ENCODE data around the gene EMD.

Gene EMD

GRCh38 chrX:154353172-154353843, 25.8 kb upstream of the EMD start:
- Histone ChIP-seq H2BK120ac (ENCODE audit: insufficient read depth, low read length, poor library complexity) (no peak overlapping the region), H3K27me3 (ENCODE audit: insufficient read depth, low read length) (no peaks in the 10 kb centered on the region), H4K91ac (ENCODE audit: low read depth, low read length) (no peak overlapping the region), H2AFZ (ENCODE audit: insufficient read depth, low read length, poor library complexity) (no peak overlapping the region), H2BK12ac (ENCODE audit: low read length) (no peak overlapping the region), H3K79me1 (ENCODE audit: low read length) (no peaks in the 10 kb centered on the region), H3K18ac (ENCODE audit: low read length) (no peak overlapping the region), H3K27ac (ENCODE audit: low read depth, low read length) (no peak overlapping the region), H3K4me3 (ENCODE audit: low read depth, low read length) (no peak overlapping the region), H2BK5ac (ENCODE audit: low read depth, low read length, poor library complexity) (no peak overlapping the region), H3K23ac (ENCODE audit: low read length) (no peak overlapping the region), H3K79me2 (ENCODE audit: control insufficient read depth, insufficient read depth, low read length, poor library complexity) (no peaks in the 10 kb centered on the region), H3K4me1 (ENCODE audit: control insufficient read depth in 1 of 2, insufficient read depth in 2 of 2, low read length in 2 of 2) (no peaks in the 10 kb centered on the region), H3K36me3 (ENCODE audit: control insufficient read depth in 1 of 2, insufficient read depth in 2 of 2, low read length in 2 of 2) (peaks cover 100% of the 10 kb centered on the region in 2 experiments), H3K9me3 (ENCODE audit: insufficient read depth, low read depth, low read length) (no peaks in the 10 kb centered on the region), H2AK5ac (ENCODE audit: low read length) (no peak overlapping the region), H3K14ac (ENCODE audit: low read length) (no peak overlapping the region), H4K8ac (ENCODE audit: low read depth, low read length) (no peak overlapping the region), H3K4ac (ENCODE audit: low read depth, low read length) (no peak overlapping the region), H4K12ac (ENCODE audit: low read depth, low read length) (no peak overlapping the region), H3K9ac (ENCODE audit: low read length) (no peak overlapping the region), H3K4me2 (ENCODE audit: low read length) (no peak overlapping the region)
- DNase-seq: no peak
- WGBS (ENCODE audit: extremely low coverage, insufficient coverage, insufficient read length): no CpG with 5 or more reads among the region's 24 CpGs

GRCh38 chrX:154354013-154354412, 25.1 kb upstream of the EMD start:
- Histone ChIP-seq H3K14ac (ENCODE audit: low read length) (no peak overlapping the region), H3K79me2 (ENCODE audit: control insufficient read depth, insufficient read depth, low read length, poor library complexity) (no peaks in the 10 kb centered on the region), H3K27me3 (ENCODE audit: insufficient read depth, low read length) (no peaks in the 10 kb centered on the region), H3K36me3 (ENCODE audit: control insufficient read depth in 1 of 2, insufficient read depth in 2 of 2, low read length in 2 of 2) (peaks cover 100% of the 10 kb centered on the region in 2 experiments), H2BK5ac (ENCODE audit: low read depth, low read length, poor library complexity) (no peak overlapping the region), H4K91ac (ENCODE audit: low read depth, low read length) (no peak overlapping the region), H3K4me1 (ENCODE audit: control insufficient read depth in 1 of 2, insufficient read depth in 2 of 2, low read length in 2 of 2) (no peaks in the 10 kb centered on the region), H3K27ac (ENCODE audit: low read depth, low read length) (no peak overlapping the region), H4K12ac (ENCODE audit: low read depth, low read length) (no peak overlapping the region), H3K9ac (ENCODE audit: low read length) (no peak overlapping the region), H3K4me3 (ENCODE audit: low read depth, low read length) (no peak overlapping the region), H4K8ac (ENCODE audit: low read depth, low read length) (no peak overlapping the region), H3K4ac (ENCODE audit: low read depth, low read length) (no peak overlapping the region), H3K4me2 (ENCODE audit: low read length) (no peak overlapping the region), H3K79me1 (ENCODE audit: low read length) (no peaks in the 10 kb centered on the region), H2AFZ (ENCODE audit: insufficient read depth, low read length, poor library complexity) (no peak overlapping the region), H2BK12ac (ENCODE audit: low read length) (no peak overlapping the region), H2BK120ac (ENCODE audit: insufficient read depth, low read length, poor library complexity) (no peak overlapping the region), H3K23ac (ENCODE audit: low read length) (no peak overlapping the region), H3K18ac (ENCODE audit: low read length) (no peak overlapping the region), H2AK5ac (ENCODE audit: low read length) (no peak overlapping the region), H3K9me3 (ENCODE audit: insufficient read depth, low read depth, low read length) (no peaks in the 10 kb centered on the region)
- WGBS (ENCODE audit: extremely low coverage, insufficient coverage, insufficient read length): no CpG with 5 or more reads among the region's 14 CpGs
- DNase-seq: no peak

- Histone ChIP-seq H3K9me3 (ENCODE audit: insufficient read depth, low read depth, low read length) (no peaks in the 10 kb centered on the region), H2BK12ac (ENCODE audit: low read length) (no peak overlapping the region), H3K27me3 (ENCODE audit: insufficient read depth, low read length) (no peaks in the 10 kb centered on the region), H3K9ac (ENCODE audit: low read length) (no peak overlapping the region), H4K91ac (ENCODE audit: low read depth, low read length) (no peak overlapping the region), H2BK5ac (ENCODE audit: low read depth, low read length, poor library complexity) (no peak overlapping the region), H3K27ac (ENCODE audit: low read depth, low read length) (no peak overlapping the region), H3K36me3 (ENCODE audit: control insufficient read depth in 1 of 2, insufficient read depth in 2 of 2, low read length in 2 of 2) (peaks cover 100% of the 10 kb centered on the region in 2 experiments), H2AFZ (ENCODE audit: insufficient read depth, low read length, poor library complexity) (no peak overlapping the region), H3K79me2 (ENCODE audit: control insufficient read depth, insufficient read depth, low read length, poor library complexity) (no peaks in the 10 kb centered on the region), H3K23ac (ENCODE audit: low read length) (no peak overlapping the region), H3K18ac (ENCODE audit: low read length) (no peak overlapping the region), H4K12ac (ENCODE audit: low read depth, low read length) (no peak overlapping the region), H3K4ac (ENCODE audit: low read depth, low read length) (no peak overlapping the region), H2BK120ac (ENCODE audit: insufficient read depth, low read length, poor library complexity) (no peak overlapping the region), H3K14ac (ENCODE audit: low read length) (no peak overlapping the region), H4K8ac (ENCODE audit: low read depth, low read length) (no peak overlapping the region), H3K4me2 (ENCODE audit: low read length) (no peak overlapping the region), H3K4me3 (ENCODE audit: low read depth, low read length) (no peak overlapping the region), H3K4me1 (ENCODE audit: control insufficient read depth in 1 of 2, insufficient read depth in 2 of 2, low read length in 2 of 2) (no peaks in the 10 kb centered on the region), H3K79me1 (ENCODE audit: low read length) (no peaks in the 10 kb centered on the region), H2AK5ac (ENCODE audit: low read length) (no peak overlapping the region)
- no CpG with 5 or more reads among the region's 13 CpGs for WGBS (ENCODE audit: extremely low coverage, insufficient coverage, insufficient read length)
- DNase-seq: no peak
These were observed 24.6 kb upstream of the EMD start for GRCh38 chrX:154354516-154354915.

GRCh38 chrX:154355094-154355775, 23.9 kb upstream of the EMD start:
- Histone ChIP-seq H3K9me3 (ENCODE audit: insufficient read depth, low read depth, low read length) (no peaks in the 10 kb centered on the region), H2AK5ac (ENCODE audit: low read length) (no peak overlapping the region), H2BK120ac (ENCODE audit: insufficient read depth, low read length, poor library complexity) (no peak overlapping the region), H3K36me3 (ENCODE audit: control insufficient read depth in 1 of 2, insufficient read depth in 2 of 2, low read length in 2 of 2) (peaks cover 100% of the 10 kb centered on the region in 2 experiments), H2BK12ac (ENCODE audit: low read length) (no peak overlapping the region), H3K27ac (ENCODE audit: low read depth, low read length) (no peak overlapping the region), H2AFZ (ENCODE audit: insufficient read depth, low read length, poor library complexity) (no peak overlapping the region), H4K8ac (ENCODE audit: low read depth, low read length) (no peak overlapping the region), H4K91ac (ENCODE audit: low read depth, low read length) (no peak overlapping the region), H3K4me1 (ENCODE audit: control insufficient read depth in 1 of 2, insufficient read depth in 2 of 2, low read length in 2 of 2) (no peaks in the 10 kb centered on the region), H3K27me3 (ENCODE audit: insufficient read depth, low read length) (no peaks in the 10 kb centered on the region), H3K4me3 (ENCODE audit: low read depth, low read length) (no peak overlapping the region), H3K4me2 (ENCODE audit: low read length) (no peak overlapping the region), H3K4ac (ENCODE audit: low read depth, low read length) (no peak overlapping the region), H3K9ac (ENCODE audit: low read length) (no peak overlapping the region), H4K12ac (ENCODE audit: low read depth, low read length) (no peak overlapping the region), H3K79me2 (ENCODE audit: control insufficient read depth, insufficient read depth, low read length, poor library complexity) (no peaks in the 10 kb centered on the region), H2BK5ac (ENCODE audit: low read depth, low read length, poor library complexity) (no peak overlapping the region), H3K79me1 (ENCODE audit: low read length) (no peaks in the 10 kb centered on the region), H3K14ac (ENCODE audit: low read length) (no peak overlapping the region), H3K18ac (ENCODE audit: low read length) (no peak overlapping the region), H3K23ac (ENCODE audit: low read length) (no peak overlapping the region)
- DNase-seq: no peak
- no CpG with 5 or more reads among the region's 30 CpGs for WGBS (ENCODE audit: extremely low coverage, insufficient coverage, insufficient read length)

Measured in trophoblast cell (in vitro differentiated cells and primary cell).